HG03060 (cell line): ENCODE results near the gene OR5K2.

Experiments
- ATAC-seq: cut with Tn5 transposase; IDR thresholded peaks from one replicate; pipeline ENCODE4 v1.9.1; 2021; ENCODE audit warnings: low read depth, moderate number of reproducible peaks; ENCODE audit not compliant: unreplicated experiment

The OR5K2 gene

GRCh38 chr3:98497381-98497780 lies at the start of gene OR5K2:
Gene OR5K2 (plus strand): TSS chr3:98497681. CDS start chr3:98497681, 0 bp downstream.
- ATAC-seq = no peak

GRCh38 chr3:98449606-98450193 lies 47.8 kb upstream of the OR5K2 start:
- no peak for ATAC-seq

GRCh38 chr3:98450372-98450771 lies 47.1 kb upstream of the OR5K2 start:
- ATAC-seq = no peak

GRCh38 chr3:98453827-98454226 lies 43.7 kb upstream of the OR5K2 start:
- ATAC-seq = no peak

GRCh38 chr3:98454929-98455328 lies 42.6 kb upstream of the OR5K2 start:
- ATAC-seq = no peak

GRCh38 chr3:98457543-98457942 lies 39.9 kb upstream of the OR5K2 start:
- ATAC-seq = no peak

- no peak for ATAC-seq
Measured at GRCh38 chr3:98460220-98460619, 37.3 kb upstream of the OR5K2 start.

GRCh38 chr3:98462901-98463300 lies 34.6 kb upstream of the OR5K2 start, which contains the start of gene OR5K1:
Gene OR5K1 (plus strand): TSS chr3:98463201. CDS start chr3:98469577, 6,376 bp downstream.
- no peak for ATAC-seq

- ATAC-seq = no peak
Measured at GRCh38 chr3:98482717-98483482, 14.6 kb upstream of the OR5K2 start.

GRCh38 chr3:98483626-98484025 lies 13.9 kb upstream of the OR5K2 start:
- no peak for ATAC-seq

GRCh38 chr3:98500019-98500418 lies 2.5 kb downstream of the OR5K2 start:
- ATAC-seq = no peak

GRCh38 chr3:98501270-98501669 lies 3.8 kb downstream of the OR5K2 start:
- no peak for ATAC-seq

GRCh38 chr3:98501863-98502576 lies 4.5 kb downstream of the OR5K2 start:
- no peak for ATAC-seq

GRCh38 chr3:98504539-98504938 lies 7.1 kb downstream of the OR5K2 start:
- no peak for ATAC-seq

GRCh38 chr3:98508582-98508981 lies 11.1 kb downstream of the OR5K2 start:
- ATAC-seq = no peak

GRCh38 chr3:98512576-98512975 lies 15.1 kb downstream of the OR5K2 start:
- no peak for ATAC-seq

- ATAC-seq = no peak
Measured at GRCh38 chr3:98513091-98513511, 15.6 kb downstream of the OR5K2 start.

- ATAC-seq = no peak
Measured at GRCh38 chr3:98513736-98514135, 16.3 kb downstream of the OR5K2 start.

- no peak for ATAC-seq
Measured at GRCh38 chr3:98514948-98515347, 17.5 kb downstream of the OR5K2 start.

- ATAC-seq = no peak
Measured at GRCh38 chr3:98518816-98519215, 21.3 kb downstream of the OR5K2 start.

GRCh38 chr3:98519351-98519750 lies 21.9 kb downstream of the OR5K2 start:
- no peak for ATAC-seq
